Muscle layer of colon (tissue), 2 donors: Measurements from ENCODE around the gene AMT.
"Not testable (repeated sequence)": the region's sequence is repeated elsewhere in the genome, so short reads cannot be mapped to it uniquely, and the experiment has no call there.

Experiments
- H3K27ac ChIP-seq: one replicate; pipeline ENCODE4 v1.7.0; 2013; ENCODE audit warnings: low read depth, mild to moderate bottlenecking, low read length, moderate library complexity
- H3K27me3 ChIP-seq, 2 donors: one replicate each; pipeline ENCODE4 v1.7.0; 2013; ENCODE audit warnings: low read length in 2 of 2, mild to moderate bottlenecking in 2 of 2; ENCODE audit not compliant: insufficient read depth in 2 of 2, control insufficient read depth in 1 of 2
- H3K36me3 ChIP-seq: one replicate; pipeline ENCODE4 v1.7.0; 2013; ENCODE audit warnings: mild to moderate bottlenecking, low read length; ENCODE audit not compliant: insufficient read depth
- H3K4me1 ChIP-seq: one replicate; pipeline ENCODE4 v1.7.0; 2013; ENCODE audit warnings: mild to moderate bottlenecking, low read length; ENCODE audit not compliant: insufficient read depth
- H3K4me3 ChIP-seq, 2 donors: one replicate each; pipeline ENCODE4 v1.7.0; 2013; ENCODE audit warnings: low read length in 2 of 2, low read depth in 1 of 2, mild to moderate bottlenecking in 1 of 2, moderate library complexity in 1 of 2
- H3K9ac ChIP-seq: one replicate; pipeline ENCODE4 v1.7.0; 2013; ENCODE audit warnings: low read length
- H3K9me3 ChIP-seq: one replicate; pipeline ENCODE4 v1.7.0; 2013; ENCODE audit warnings: mild to moderate bottlenecking, low read length
- donor health status: abdominal sarcoma.
- donor health status: Adenocarcinoma of cecum.

AMT gene

DNA sequence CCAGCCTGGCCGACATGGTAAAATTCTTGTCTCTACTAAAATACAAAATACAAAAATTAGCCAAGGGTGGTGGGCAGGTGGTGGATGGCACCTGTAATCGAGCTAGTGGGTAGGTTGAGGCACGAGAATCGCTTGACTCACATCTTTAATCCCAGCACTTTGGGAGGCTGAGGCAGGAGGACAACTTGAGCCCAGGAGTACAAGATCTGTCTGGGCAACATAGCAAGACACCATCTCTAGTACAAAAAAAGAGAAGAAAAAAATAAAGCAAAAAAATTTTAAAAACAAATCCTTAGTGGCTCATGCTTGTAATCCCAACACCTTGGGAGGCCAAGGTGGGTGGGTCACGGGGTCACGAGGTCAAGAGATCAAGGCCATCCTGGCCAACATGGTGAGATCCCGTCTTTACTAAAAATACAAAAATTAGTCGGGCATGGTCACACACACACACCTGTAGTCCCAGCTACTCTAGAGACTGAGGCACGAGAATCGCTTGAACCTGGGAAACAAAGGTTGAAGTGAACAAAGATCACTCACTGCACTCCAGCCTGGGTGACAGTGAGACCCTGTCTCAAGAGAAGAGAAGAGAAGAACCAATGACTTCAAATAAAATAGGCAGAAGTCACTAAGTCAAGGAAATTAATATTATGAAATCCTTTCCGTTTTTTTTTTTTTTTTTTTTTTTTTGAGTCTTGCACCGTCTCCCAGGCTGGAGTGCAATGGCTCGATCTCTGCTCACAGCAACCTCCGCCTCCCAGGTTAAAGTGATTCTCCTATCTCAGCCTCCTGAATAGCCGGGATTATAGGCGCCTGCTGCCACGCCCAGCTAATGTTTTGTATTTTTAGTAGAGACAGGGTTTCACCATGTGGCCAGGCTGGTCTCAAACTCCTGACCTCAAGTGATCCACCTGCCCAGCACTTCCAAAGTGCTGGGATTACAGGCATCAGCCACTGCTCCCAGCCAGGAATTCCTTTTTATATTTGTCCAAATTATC, 15.4 kb downstream of the AMT start:
- no peak overlapping the region for H3K4me3 ChIP-seq

DNA sequence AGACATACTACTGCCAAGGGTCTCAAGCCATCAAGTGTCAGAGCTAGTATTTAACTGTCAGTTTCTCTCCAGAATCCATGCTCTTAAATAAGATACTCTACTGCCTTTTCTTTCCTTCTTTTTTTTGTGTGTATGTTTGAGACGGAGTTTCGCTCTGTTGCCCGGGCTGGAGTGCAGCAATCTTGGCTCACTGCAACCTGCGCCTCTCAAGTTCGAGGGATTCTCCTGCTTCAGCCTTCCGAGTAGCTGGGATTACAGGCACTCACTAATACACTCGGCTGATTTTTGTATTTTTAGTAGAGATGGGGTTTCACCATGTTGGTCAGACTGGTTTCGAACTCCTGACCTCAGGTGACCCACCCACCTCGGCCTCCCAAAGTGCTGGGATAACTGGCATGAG, 16.7 kb downstream of the AMT start:
- not testable (repeated sequence) for H3K36me3 ChIP-seq, H3K27me3 ChIP-seq, H3K27ac ChIP-seq, H3K9ac ChIP-seq, H3K9me3 ChIP-seq
- Histone ChIP-seq H3K4me3 (peak overlapping the region in 1 of 2 donors; percentile 11), H3K4me1 (peaks cover 53% of the 10 kb centered on the region)

More for the DNA sequence above, 15.4 kb downstream of the AMT start:
- H3K9me3 ChIP-seq: no peaks in the 10 kb centered on the region
- H3K36me3 ChIP-seq: no peaks in the 10 kb centered on the region
- H3K9ac ChIP-seq: no peak overlapping the region
- H3K27ac ChIP-seq: peak overlapping the region; percentile 0
- peaks cover 43% of the 10 kb centered on the region for H3K4me1 ChIP-seq
- H3K27me3 ChIP-seq: no peaks in the 10 kb centered on the region

DNA sequence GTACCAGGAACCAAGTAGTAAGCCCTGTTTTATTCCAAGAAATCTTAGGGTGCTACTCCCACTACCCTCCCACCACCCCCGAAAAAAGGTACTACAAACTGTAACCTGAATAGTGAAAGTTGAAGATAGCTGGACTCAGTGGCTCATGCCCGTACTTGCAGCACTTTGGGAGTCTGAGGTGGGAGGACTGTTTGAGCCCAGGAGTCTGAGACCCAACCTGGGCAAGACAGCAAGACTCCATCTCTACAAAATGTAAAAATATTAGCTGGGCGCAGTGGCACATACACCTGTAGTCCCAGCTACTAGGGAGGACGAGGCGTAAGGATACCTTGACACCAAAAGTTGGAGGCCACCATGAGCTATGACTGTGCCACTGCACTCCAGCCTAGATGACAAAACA, 18.4 kb downstream of the AMT start:
- no peaks in the 10 kb centered on the region for H3K36me3 ChIP-seq
- no peak overlapping the region for H3K9ac ChIP-seq
- no peaks in the 10 kb centered on the region for H3K27me3 ChIP-seq
- H3K27ac ChIP-seq: no peak overlapping the region
- no peak overlapping the region for H3K4me3 ChIP-seq
- H3K4me1 ChIP-seq: peaks cover 39% of the 10 kb centered on the region
- no peaks in the 10 kb centered on the region for H3K9me3 ChIP-seq

DNA sequence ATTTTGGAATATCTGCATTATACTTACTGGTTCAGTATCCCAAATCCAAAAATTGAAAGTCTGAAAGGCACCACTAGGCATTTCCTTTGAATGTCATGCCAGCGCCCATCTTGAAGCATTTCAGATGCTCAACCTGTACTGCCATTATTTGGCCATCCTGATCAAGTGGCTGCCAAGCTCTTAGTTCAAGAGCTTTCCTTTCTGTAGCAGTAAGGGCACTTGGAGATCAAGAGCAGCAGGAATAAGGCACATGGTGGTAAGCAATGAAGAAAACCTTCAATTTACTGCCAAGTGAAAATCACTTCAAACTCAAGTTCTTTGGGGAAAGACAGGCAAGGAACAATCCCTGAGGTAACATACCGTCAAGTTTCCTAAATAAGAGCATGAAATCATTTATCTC, 20.5 kb downstream of the AMT start:
- peaks cover under 1% of the 10 kb centered on the region for H3K36me3 ChIP-seq
- H3K9ac ChIP-seq: no peak overlapping the region
- H3K27ac ChIP-seq: peak overlapping the region; percentile 13
- H3K4me3 ChIP-seq: no peak overlapping the region
- no peaks in the 10 kb centered on the region for H3K27me3 ChIP-seq
- H3K4me1 ChIP-seq: peaks cover 41% of the 10 kb centered on the region
- no peaks in the 10 kb centered on the region for H3K9me3 ChIP-seq

DNA sequence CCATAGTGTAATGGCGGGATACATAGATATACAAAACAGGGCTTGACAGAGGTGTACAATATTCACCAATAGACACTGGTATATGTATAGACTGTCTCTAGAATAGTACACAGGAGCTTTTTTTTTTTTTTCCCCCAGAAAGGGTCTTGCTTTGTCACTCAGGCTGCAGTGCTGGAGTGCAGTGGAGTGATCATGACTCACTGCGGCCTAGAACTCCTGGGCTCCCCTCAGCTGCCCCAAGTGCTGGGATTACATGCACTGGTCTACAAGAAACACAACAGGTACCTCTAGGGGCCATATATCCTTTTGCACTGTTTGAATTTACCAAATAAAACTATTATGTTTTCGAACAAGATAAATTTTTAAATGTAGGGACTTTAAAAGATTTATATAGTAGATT, 22.8 kb downstream of the AMT start:
- Histone ChIP-seq H3K4me1 (peaks cover 26% of the 10 kb centered on the region), H3K27ac (no peak overlapping the region)

DNA sequence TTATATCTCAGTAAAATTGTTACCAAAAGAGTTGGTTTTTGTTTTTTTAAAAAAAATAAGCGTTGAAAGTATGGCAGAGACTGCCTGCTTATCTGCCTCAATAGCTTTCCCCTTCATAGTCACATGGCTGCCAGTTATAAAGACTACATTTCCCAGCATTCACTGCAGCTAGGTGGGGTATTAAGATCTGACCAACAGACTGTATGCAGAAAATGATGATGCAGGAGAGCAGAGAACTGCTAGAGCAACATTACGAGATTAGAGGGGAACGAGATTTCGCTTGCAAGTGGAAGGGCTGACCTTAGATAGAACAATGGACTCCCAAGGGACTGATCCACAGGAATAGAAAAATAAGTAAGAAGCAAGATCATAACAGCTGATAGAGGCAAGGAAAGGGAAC, 24.8 kb downstream of the AMT start:
- H3K27ac ChIP-seq: no peak overlapping the region
- H3K4me3 ChIP-seq: no peak overlapping the region
- H3K4me1 ChIP-seq: peaks cover 26% of the 10 kb centered on the region
- no peaks in the 10 kb centered on the region for H3K27me3 ChIP-seq
- H3K9me3 ChIP-seq: no peaks in the 10 kb centered on the region
- no peak overlapping the region for H3K9ac ChIP-seq
- H3K36me3 ChIP-seq: peaks cover 5% of the 10 kb centered on the region

More for the DNA sequence above, 22.8 kb downstream of the AMT start:
- Histone ChIP-seq H3K9ac (no peak overlapping the region), H3K9me3 (no peaks in the 10 kb centered on the region), H3K27me3 (no peaks in the 10 kb centered on the region), H3K4me3 (no peak overlapping the region), H3K36me3 (peaks cover 5% of the 10 kb centered on the region)

DNA sequence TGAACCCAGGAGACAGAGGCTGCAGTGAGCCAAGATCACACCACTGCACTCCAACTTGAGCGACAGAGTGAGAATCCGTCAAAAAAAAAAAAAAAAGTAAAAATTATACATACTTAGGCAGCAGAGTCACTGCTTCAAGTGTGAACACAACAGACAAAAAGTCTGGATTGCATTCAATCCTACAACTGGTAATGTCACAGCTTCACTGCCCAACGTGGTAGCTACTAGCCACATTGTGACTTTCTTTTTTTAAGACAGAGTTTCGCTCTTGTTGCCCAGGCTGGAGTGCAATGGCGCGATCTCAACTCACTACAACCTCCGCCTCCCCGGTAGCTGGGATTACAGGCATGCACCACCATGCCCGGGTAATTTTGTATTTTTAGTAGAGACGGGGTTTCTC, 31.0 kb downstream of the AMT start:
- H3K36me3 ChIP-seq, H3K4me1 ChIP-seq, H3K9ac ChIP-seq, H3K4me3 ChIP-seq, H3K9me3 ChIP-seq, H3K27me3 ChIP-seq, H3K27ac ChIP-seq: not testable (repeated sequence)

DNA sequence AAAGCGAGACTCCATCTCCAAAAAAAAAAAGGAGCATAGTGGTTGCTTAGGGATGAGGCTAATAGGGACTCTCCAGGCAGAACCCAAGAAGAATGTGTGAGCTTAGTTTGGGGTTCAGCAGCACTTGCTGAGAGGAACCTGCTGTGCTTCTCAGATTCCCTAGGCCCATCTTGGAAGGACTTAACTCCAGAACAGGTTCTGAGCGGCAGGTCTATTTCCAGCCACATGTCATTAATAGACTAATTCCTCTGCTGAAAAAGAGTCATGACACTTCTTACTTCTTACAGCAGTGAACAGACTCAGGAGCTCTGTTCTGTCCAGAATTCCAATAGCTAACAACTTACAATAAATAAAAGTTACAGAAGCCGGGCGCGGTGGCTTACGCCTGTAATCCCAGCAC, 33.0 kb downstream of the AMT start:
- Histone ChIP-seq H3K4me3 (no peak overlapping the region), H3K4me1 (peaks cover 14% of the 10 kb centered on the region), H3K9ac (no peak overlapping the region), H3K36me3 (no peaks in the 10 kb centered on the region), H3K27me3 (no peaks in the 10 kb centered on the region), H3K27ac (no peak overlapping the region), H3K9me3 (no peaks in the 10 kb centered on the region)

DNA sequence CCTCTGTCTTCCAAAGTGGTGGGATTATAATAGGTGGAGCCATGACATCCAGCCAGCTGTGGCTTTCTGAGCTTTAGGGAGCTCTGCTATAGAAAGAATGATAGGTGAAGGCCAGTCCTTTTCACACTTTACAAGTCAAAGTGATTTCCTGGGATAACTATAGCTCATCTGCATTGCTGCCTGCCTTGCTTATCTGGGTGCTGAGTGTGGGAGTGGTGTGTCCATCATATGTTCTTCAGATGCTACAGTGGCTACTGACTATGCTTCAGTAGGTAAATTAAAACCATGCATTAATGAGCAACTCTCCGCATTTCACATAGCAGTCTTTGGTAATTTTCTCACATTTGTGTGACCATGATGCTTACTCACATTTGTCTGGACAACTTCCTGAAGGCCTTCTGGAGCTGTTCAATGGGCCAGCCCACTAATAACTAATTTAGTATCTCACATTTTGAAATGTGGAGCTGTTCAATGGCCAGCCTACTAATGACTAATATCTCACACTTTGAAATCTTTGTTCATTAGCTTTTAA, 33.9 kb downstream of the AMT start:
- H3K4me1 ChIP-seq: peaks cover 20% of the 10 kb centered on the region
- H3K27me3 ChIP-seq: no peaks in the 10 kb centered on the region
- H3K9me3 ChIP-seq: no peaks in the 10 kb centered on the region
- H3K36me3 ChIP-seq: no peaks in the 10 kb centered on the region
- H3K9ac ChIP-seq: no peak overlapping the region
- H3K27ac ChIP-seq: no peak overlapping the region
- no peak overlapping the region for H3K4me3 ChIP-seq

DNA sequence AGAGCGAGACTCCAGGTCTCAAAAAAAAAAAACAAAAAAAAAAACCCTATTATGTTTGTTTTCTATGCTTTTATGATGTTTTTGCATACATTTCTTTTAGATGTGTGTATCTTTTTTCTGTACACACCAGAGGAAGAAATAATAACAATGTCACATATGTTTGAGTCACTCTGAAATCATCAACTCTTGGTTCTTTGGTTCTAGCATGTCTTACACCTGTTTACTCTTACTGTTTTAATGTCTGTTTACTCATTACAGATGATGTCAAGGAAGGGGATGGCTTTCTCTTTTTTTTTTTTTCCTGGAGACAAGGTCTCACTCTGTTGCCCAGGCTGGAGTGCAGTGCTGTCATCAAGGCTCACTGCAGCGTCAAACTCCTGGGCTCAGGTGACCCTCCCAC, 34.6 kb downstream of the AMT start:
- H3K27me3 ChIP-seq: no peaks in the 10 kb centered on the region
- H3K9ac ChIP-seq: no peak overlapping the region
- H3K4me3 ChIP-seq: no peak overlapping the region
- no peak overlapping the region for H3K27ac ChIP-seq
- H3K9me3 ChIP-seq: no peaks in the 10 kb centered on the region
- H3K36me3 ChIP-seq: no peaks in the 10 kb centered on the region
- peaks cover 20% of the 10 kb centered on the region for H3K4me1 ChIP-seq

DNA sequence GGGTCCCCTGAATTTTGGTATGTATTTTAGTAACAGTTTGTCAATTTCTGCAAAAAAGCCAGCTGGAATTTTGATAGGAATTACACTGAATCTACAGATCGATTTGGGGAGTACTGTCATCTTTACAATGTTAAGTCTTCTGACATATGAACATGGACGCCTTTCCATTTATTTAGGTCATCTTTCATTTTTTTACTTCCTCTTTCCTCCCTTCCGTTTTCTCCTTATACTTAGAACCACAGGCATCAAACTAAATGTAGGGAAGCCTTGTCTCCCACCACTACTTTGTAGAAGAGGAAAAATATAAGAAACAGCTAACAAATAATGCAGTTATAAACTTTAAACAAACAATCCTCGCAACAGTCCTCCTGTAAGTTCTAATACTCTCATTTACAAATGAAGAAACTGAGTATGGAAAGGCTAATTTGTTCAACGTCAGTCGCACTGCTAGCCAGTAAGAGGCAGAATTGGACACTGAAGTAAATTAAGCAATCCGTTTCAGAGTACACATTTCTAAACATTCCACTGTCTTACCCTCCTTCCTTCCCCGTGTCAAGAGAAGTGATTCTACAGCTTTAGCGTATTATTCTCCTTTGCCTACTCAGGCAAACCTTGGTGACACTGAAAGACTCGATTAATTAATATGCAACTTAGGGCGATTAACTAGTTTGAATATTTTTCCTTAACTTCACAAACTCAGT, 36.1 kb downstream of the AMT start:
- Histone ChIP-seq H3K27ac (no peak overlapping the region), H3K9me3 (no peaks in the 10 kb centered on the region), H3K36me3 (no peaks in the 10 kb centered on the region), H3K27me3 (no peaks in the 10 kb centered on the region), H3K4me1 (peaks cover 20% of the 10 kb centered on the region), H3K9ac (no peak overlapping the region), H3K4me3 (no peak overlapping the region)
